K562 (cell line): ENCODE data around the gene SPPL2C.

Source experiments
- BDP1 ChIP-seq: IDR thresholded peaks from 3 replicates; pipeline ENCODE4 v1.6.1; 2011; ENCODE audit not compliant: insufficient read length, insufficient read depth
- EP300 ChIP-seq: IDR thresholded peaks from 2 replicates; pipeline ENCODE4 v1.6.1; 2012; ENCODE audit warnings: low read length, improper control_type of control experiment
- KDM1A ChIP-seq, 2 experiments: fragments of 450-650 bp; IDR thresholded peaks; 2 replicates each; pipeline ENCODE4 v1.6.1; 2016; ENCODE audit warnings: mild to moderate bottlenecking in 2 of 2
- PHF20 ChIP-seq: fragments of 450-650 bp; IDR thresholded peaks from 2 replicates; pipeline ENCODE4 v1.6.1; 2018; ENCODE audit not compliant: partially characterized antibody
- RBM34 ChIP-seq: fragments of 200-400 bp; formaldehyde crosslinking; IDR thresholded peaks from 2 replicates; pipeline ENCODE4 v1.6.1; 2018; ENCODE audit warnings: low read length, borderline replicate concordance; ENCODE audit not compliant: insufficient read depth
- SIN3A ChIP-seq, 2 experiments: fragments of 150-350 bp in 1 of 2; IDR thresholded peaks; 2 replicates each; pipeline ENCODE4 v1.6.1; 2011 to 2016; ENCODE audit warnings: borderline replicate concordance in 2 of 2, low read depth in 2 of 2, low read length in 2 of 2, mild to moderate bottlenecking in 2 of 2, moderate library complexity in 2 of 2; ENCODE audit not compliant: control insufficient read depth in 1 of 2
- SNRNP70 ChIP-seq: fragments of 200-400 bp; formaldehyde crosslinking; optimal IDR thresholded peaks from 2 replicates; pipeline ENCODE3; 2017; ENCODE audit warnings: low read depth, low read length
- TF ChIP-seq, protein P1 (sequence below), 3 experiments: IDR thresholded peaks in 2 of 3; conservative IDR thresholded peaks in 1 of 3; 2 replicates each; pipeline ENCODE4 v1.5.1; 2011 to 2012; ENCODE audit warnings: low read length in 3 of 3, mild to moderate bottlenecking in 3 of 3, control low read depth in 2 of 3, improper control_type of control experiment in 1 of 3, inconsistent platforms in 1 of 3, low read depth in 1 of 3, mixed read lengths in 1 of 3, moderate library complexity in 1 of 3; ENCODE audit not compliant: insufficient read depth in 2 of 3
- TF ChIP-seq, protein P2 (sequence below): sonication (generic); formaldehyde crosslinking; IDR thresholded peaks from 2 replicates; pipeline ENCODE4 v1.8.0; 2023; ENCODE audit warnings: mild to moderate bottlenecking, missing genetic modification reagents

DNA sequence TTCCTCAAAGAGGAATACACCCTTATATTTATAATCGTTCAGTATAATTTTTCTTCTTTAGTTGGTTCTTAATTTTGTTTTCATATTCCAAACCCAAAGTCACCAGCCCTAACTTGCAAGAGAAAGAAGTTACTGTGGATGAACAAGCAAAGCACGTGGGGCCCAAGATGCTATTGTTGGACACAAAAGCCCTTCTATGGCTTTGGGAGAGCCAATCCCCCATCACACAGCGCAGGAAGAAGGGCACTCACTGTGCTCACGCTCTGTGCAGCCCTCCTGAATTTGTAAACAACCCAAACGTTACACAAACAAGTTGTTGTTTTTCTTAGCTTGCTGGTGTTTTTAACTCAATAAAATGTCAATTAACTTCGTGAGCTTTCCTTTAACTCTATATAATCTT lies 22.5 kb downstream of the SPPL2C start:
- TF ChIP-seq PHF20 (no peak), KDM1A (IDR thresholded peaks at IDR 0.05) (no peak), EP300 (no peak), SNRNP70 (no peak), SIN3A (IDR thresholded peaks at IDR 0.05; ENCODE audit: borderline replicate concordance in 2 of 2, control insufficient read depth in 1 of 2, low read depth in 2 of 2, low read length in 2 of 2) (no peak), BDP1 (no peak), RBM34 (no peak)
- TF ChIP-seq, protein P1, sequence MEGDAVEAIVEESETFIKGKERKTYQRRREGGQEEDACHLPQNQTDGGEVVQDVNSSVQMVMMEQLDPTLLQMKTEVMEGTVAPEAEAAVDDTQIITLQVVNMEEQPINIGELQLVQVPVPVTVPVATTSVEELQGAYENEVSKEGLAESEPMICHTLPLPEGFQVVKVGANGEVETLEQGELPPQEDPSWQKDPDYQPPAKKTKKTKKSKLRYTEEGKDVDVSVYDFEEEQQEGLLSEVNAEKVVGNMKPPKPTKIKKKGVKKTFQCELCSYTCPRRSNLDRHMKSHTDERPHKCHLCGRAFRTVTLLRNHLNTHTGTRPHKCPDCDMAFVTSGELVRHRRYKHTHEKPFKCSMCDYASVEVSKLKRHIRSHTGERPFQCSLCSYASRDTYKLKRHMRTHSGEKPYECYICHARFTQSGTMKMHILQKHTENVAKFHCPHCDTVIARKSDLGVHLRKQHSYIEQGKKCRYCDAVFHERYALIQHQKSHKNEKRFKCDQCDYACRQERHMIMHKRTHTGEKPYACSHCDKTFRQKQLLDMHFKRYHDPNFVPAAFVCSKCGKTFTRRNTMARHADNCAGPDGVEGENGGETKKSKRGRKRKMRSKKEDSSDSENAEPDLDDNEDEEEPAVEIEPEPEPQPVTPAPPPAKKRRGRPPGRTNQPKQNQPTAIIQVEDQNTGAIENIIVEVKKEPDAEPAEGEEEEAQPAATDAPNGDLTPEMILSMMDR (IDR thresholded peaks at IDR 0.05 in 2 of 3, conservative IDR thresholded peaks at IDR 0.05 in 1 of 3; ENCODE audit: insufficient read depth in 2 of 3, low read depth in 1 of 3, low read length in 3 of 3): no peak
- TF ChIP-seq, protein P2, sequence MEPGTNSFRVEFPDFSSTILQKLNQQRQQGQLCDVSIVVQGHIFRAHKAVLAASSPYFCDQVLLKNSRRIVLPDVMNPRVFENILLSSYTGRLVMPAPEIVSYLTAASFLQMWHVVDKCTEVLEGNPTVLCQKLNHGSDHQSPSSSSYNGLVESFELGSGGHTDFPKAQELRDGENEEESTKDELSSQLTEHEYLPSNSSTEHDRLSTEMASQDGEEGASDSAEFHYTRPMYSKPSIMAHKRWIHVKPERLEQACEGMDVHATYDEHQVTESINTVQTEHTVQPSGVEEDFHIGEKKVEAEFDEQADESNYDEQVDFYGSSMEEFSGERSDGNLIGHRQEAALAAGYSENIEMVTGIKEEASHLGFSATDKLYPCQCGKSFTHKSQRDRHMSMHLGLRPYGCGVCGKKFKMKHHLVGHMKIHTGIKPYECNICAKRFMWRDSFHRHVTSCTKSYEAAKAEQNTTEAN (CRISPR knock-in tag): no peak
